ENCODE results near the gene CENATAC.

GRCh38 chr11:119012629-119013170, 14.8 kb downstream of the CENATAC start:
- TF ChIP-seq CTCF (IDR thresholded peaks at IDR 0.05; ENCODE audit: low read length) = no peak
- no peak for TF ChIP-seq EZH2 (IDR thresholded peaks at IDR 0.05; ENCODE audit: borderline replicate concordance, low read length)
